NCI-H526 (cell line): ENCODE results near the gene CRHR2.
"Not testable (repeated sequence)": the region's sequence is repeated elsewhere in the genome, so short reads cannot be mapped to it uniquely, and the experiment has no call there.

Experiments used
- DNase-seq, 2 experiments: peaks; one replicate each; lab custom pipeline; 2025; lab: John Stamatoyannopoulos, UW

Gene CRHR2

GRCh38 chr7:30654296-30655090, 27.8 kb downstream of the CRHR2 start:
- no peak for DNase-seq

- DNase-seq = no peak
These were observed 29.3 kb downstream of the CRHR2 start for GRCh38 chr7:30652698-30653641.

DNA sequence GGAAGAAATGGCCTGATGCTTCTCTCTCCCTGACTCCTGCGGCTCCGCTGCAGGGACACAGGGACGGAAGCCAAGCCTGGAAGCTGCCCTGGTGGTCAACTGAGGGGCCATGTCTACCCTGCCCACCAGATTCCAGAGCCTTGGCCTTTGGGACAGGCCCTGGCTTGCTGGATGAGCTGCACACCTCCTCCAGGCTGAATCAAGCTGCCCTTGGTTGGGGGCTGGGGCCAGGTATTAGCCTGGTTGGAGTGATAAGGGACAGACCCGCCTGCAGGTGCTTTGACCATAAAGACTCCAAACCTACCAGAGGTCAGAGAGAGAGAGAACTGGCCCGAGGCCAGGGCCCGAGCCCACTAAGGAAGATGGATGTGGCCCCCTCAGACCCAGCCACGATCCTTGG, 30.1 kb downstream of the CRHR2 start:
- DNase-seq = no peak

- no peak for DNase-seq
These were observed 31.8 kb downstream of the CRHR2 start for GRCh38 chr7:30650421-30650808.

DNA sequence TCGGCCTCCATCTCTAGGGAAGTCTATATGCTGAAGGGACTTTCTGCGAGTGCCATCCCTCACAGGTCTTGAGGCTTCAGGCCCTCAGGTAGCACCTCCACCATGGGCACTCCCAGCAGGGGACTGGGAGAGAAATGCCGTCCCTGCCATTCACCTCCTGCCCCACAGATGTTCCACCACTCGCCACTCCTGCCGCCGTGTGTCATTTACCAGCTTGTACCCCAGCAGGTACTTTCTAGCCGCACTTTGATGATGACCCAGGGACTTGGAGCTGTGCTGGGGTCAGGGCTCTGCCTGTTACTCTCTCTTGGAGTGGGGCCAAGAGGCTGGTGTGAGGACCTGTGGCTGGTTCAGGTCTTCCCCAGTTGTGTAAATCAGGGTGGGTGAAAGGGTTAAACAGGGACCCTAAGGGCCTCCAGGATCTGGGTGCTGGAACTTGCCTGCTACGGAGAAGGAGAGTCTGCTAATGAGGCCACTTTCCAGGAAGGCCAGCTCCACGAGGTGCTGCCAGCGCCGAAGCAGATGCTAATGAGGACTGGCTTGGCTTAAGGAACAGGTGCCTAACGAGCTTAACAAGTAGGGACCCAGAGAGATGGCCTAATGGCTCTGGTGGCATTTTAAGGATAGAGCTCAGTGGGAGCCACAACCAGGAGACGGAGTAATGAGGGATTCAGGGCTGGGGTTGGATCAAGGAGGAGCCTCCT, 32.4 kb downstream of the CRHR2 start:
- DNase-seq = no peak

- no peak for DNase-seq
These were observed 33.3 kb downstream of the CRHR2 start for GRCh38 chr7:30648744-30649540.

DNA sequence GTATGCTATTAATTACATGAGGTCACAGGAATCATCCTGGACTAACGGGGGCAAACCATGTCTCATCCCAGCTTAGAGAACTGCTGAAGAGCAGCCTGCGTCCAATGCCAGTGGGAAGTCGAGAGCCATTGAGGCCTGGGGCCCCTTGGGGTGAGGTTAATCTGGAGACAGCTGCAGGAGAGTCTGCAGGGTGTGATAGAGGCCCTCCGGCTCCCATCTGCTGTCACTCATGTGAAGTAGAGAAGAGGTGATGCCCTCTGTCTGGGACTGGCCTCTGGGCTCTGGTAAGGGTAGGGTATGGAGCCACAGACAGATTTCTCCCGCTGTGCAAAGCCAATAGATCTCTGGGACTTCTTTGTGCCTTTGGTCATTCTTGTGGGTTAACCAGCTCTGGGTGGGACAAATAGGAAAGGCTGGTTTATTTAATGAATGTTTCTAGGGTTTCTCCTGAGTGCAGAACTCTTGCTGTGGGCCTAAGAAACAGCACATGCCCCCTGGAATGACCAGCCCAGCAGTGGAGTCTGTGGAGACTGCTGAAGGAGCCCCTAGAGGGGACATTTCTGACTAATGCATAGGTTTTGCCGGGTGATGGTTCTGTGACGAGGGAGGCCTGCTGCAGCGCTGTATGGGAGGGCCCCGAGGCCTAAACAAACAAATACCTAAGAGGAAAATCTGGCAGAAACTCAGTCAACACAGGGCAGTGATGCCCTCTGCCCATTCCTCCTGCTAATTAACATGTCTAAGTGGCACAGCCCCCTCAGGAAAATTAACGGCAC, 34.5 kb downstream of the CRHR2 start:
- DNase-seq = no peak

GRCh38 chr7:30646154-30646553, 36.1 kb downstream of the CRHR2 start:
- DNase-seq = no peak

GRCh38 chr7:30645661-30646060, 36.6 kb downstream of the CRHR2 start:
- DNase-seq = no peak

GRCh38 chr7:30644286-30644955, 37.8 kb downstream of the CRHR2 start:
- DNase-seq = no peak

DNA sequence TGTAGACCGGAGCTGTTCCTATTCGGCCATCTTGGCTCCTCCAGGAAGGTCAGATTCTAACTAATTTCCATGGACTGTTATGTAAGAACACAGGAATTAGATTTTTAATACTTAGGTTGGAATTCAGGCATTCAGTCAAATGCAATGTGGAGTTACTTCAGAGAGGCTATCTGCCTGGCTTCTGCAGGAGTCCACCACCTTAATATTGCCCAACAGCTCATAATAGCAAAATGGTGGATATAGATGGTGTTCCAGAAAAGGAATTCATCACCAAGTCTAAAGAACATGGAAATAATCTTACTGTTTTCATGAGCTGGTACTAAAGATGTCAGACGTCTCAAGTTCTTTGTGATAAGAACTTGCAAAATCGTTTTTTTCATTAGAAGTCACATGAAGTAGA, 39.5 kb downstream of the CRHR2 start:
- peak in 1 of 2 experiments; percentile 20 for DNase-seq

- not testable (repeated sequence) for DNase-seq
These were observed 39.9 kb downstream of the CRHR2 start for GRCh38 chr7:30642322-30642721.

GRCh38 chr7:30635798-30636197, 46.5 kb downstream of the CRHR2 start:
- no peak for DNase-seq

DNA sequence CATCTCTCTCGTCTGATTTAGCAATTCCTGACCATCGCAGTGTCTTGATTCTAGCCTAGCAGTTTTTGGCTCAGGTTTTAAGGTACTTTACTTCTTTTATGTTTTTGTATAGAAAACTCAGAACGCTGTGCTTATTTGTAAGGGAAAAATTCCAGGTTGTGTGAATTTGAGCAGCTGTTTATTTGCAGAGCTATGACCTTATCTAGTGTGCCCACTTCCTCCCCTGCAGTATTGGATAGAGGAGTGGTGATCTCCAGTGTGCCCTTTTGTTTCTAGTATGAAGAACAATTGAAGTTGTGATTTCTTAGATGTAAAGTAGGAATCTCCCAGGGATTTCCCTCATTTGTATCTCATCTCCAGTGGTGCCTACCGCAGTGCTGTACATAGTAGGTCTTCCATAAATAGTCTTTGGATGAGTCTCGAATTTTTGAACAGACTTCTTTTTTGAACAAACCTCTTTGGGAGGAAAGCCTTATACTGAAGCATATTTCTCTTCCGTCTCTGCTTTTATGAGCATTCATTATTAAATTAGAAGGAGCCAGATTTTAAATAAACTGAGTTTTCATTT, 47.5 kb downstream of the CRHR2 start:
- DNase-seq = no peak

- no peak for DNase-seq
These were observed 48.0 kb downstream of the CRHR2 start for GRCh38 chr7:30634193-30634626.

DNA sequence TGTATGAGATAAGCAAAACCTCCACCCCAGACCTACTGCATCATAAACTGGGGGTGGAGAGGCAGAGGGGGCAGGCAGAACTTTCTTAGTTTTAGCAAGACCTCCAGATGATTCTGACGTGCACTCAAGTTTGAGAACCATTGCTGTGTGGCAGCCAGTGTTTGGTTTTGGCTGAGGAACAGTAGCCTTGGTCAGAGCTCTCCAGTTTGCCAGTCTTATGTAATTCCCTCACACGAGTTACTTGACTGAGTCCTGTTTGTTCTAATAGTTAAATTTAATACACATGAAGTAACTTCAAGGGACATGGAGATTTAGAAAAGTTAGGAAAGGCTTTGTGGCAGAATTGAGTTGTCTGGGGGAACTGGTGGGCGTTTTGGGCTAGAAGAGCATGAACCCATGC, 49.0 kb downstream of the CRHR2 start:
- no peak for DNase-seq

GRCh38 chr7:30630986-30631385, 51.3 kb downstream of the CRHR2 start:
- no peak for DNase-seq

GRCh38 chr7:30627026-30627425, 55.2 kb downstream of the CRHR2 start:
- DNase-seq = no peak

DNA sequence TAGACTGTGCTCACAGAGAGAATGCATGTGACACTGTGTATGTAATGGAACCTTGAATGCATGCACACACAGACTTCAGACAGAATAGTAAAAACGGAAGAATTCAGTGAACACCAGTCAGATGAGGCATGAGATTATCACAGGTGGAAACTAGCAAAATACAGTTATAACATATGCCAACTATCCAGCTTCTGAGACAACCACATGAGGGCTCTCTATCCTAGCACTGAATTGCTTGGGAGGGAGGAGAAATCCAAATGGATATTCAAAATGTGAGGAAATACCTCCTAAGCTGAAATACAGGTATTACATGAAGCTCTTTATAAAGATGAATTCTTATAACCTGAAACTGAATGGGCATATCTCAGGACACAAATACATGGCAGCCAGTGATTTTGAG, 57.0 kb downstream of the CRHR2 start:
- DNase-seq = peak in 1 of 2 experiments; percentile 16

- DNase-seq = no peak
These were observed 63.3 kb downstream of the CRHR2 start for GRCh38 chr7:30618961-30619360.
